SK-N-SH treated with all-trans-retinoic acid at 6 μM for 48 hours (cell line): Measurements from ENCODE around the gene BBS1.

Source experiments
- ATAC-seq: fragments of 200-7000 bp; cut with Tn5 transposase; 3 replicates; pipeline ENCODE4 v1.9.1; 2020; ENCODE audit warnings: mild to moderate bottlenecking, moderate library complexity
- ARNTL ChIP-seq: fragments of 450-650 bp; formaldehyde crosslinking; IDR thresholded peaks from 2 replicates; pipeline ENCODE4 v1.5.0; 2020; ENCODE audit warnings: low read depth, mild to moderate bottlenecking, moderate library complexity, borderline replicate concordance
- BACH2 ChIP-seq: fragments of 250-450 bp; sonication (Bioruptor Pico); IDR thresholded peaks from 2 replicates; pipeline ENCODE4 v1.9.0; 2021; ENCODE audit warnings: mild to moderate bottlenecking, borderline replicate concordance
- CREB5 ChIP-seq: fragments of 250-450 bp; sonication (Bioruptor Pico); IDR thresholded peaks from 2 replicates; pipeline ENCODE4 v1.5.1; 2020; ENCODE audit warnings: low read depth, mild to moderate bottlenecking, moderate library complexity
- CSDC2 ChIP-seq: fragments of 250-450 bp; sonication (Bioruptor Pico); IDR thresholded peaks from 2 replicates; pipeline ENCODE4 v1.5.0; 2020; ENCODE audit warnings: mild to moderate bottlenecking, moderate library complexity
- CSRNP3 ChIP-seq: fragments of 250-450 bp; sonication (Bioruptor Pico); IDR thresholded peaks from 2 replicates; pipeline ENCODE4 v1.5.1; 2021; ENCODE audit warnings: mild to moderate bottlenecking, moderate library complexity
- ESRRG ChIP-seq: fragments of 250-450 bp; sonication (Bioruptor Pico); IDR thresholded peaks from 2 replicates; pipeline ENCODE4 v1.6.1; 2021; ENCODE audit warnings: mild to moderate bottlenecking
- GLIS3 ChIP-seq: fragments of 250-450 bp; sonication (Bioruptor Pico); IDR thresholded peaks from 2 replicates; pipeline ENCODE4 v1.5.0; 2020; ENCODE audit warnings: mild to moderate bottlenecking, moderate library complexity
- ISL1 ChIP-seq: fragments of 250-450 bp; sonication (Bioruptor Pico); IDR thresholded peaks from 2 replicates; pipeline ENCODE4 v2.1.2; 2022; ENCODE audit warnings: mild to moderate bottlenecking, moderate library complexity
- OSR1 ChIP-seq: fragments of 250-450 bp; sonication (Bioruptor Pico); IDR thresholded peaks from 2 replicates; pipeline ENCODE4 v1.8.0; 2022; ENCODE audit warnings: moderate library complexity, mild to moderate bottlenecking, inconsistent platforms
- PATZ1 ChIP-seq: fragments of 250-450 bp; sonication (Bioruptor Pico); IDR thresholded peaks from 2 replicates; pipeline ENCODE4 v1.8.0; 2020; ENCODE audit warnings: mild to moderate bottlenecking, moderate library complexity, borderline replicate concordance
- POU6F1 ChIP-seq: fragments of 250-450 bp; sonication (Bioruptor Pico); IDR thresholded peaks from 2 replicates; pipeline ENCODE4 v1.8.0; 2021; ENCODE audit warnings: low read depth, mild to moderate bottlenecking, moderate library complexity, borderline replicate concordance
- PPARA ChIP-seq: fragments of 250-450 bp; sonication (Bioruptor Pico); IDR thresholded peaks from 2 replicates; pipeline ENCODE4 v1.5.0; 2020; ENCODE audit warnings: mild to moderate bottlenecking, borderline replicate concordance
- TCF4 ChIP-seq: fragments of 250-450 bp; sonication (Bioruptor Pico); IDR thresholded peaks from 2 replicates; pipeline ENCODE4 v1.8.0; 2021; ENCODE audit warnings: mild to moderate bottlenecking, moderate library complexity, borderline replicate concordance
- TOX ChIP-seq: fragments of 250-450 bp; sonication (Bioruptor Pico); IDR thresholded peaks from 2 replicates; pipeline ENCODE4 v1.8.0; 2021; ENCODE audit warnings: mild to moderate bottlenecking, moderate library complexity, borderline replicate concordance
- TSHZ2 ChIP-seq: fragments of 250-450 bp; sonication (Bioruptor Pico); IDR thresholded peaks from 2 replicates; pipeline ENCODE4 v1.5.0; 2020; ENCODE audit warnings: mild to moderate bottlenecking, moderate library complexity
- ZFP3 ChIP-seq: fragments of 250-450 bp; sonication (Bioruptor Pico); IDR thresholded peaks from 2 replicates; pipeline ENCODE4 v1.5.0; 2020; ENCODE audit warnings: mild to moderate bottlenecking, moderate library complexity
- ZNF565 ChIP-seq: fragments of 450-650 bp; formaldehyde crosslinking; conservative IDR thresholded peaks from 2 replicates; pipeline ENCODE4 v1.5.0; 2020; ENCODE audit warnings: low read depth, mild to moderate bottlenecking, moderate library complexity
- ZNF70 ChIP-seq: fragments of 450-650 bp; formaldehyde crosslinking; IDR thresholded peaks from 2 replicates; pipeline ENCODE4 v1.5.0; 2020; ENCODE audit warnings: mild to moderate bottlenecking, moderate library complexity
- ZNF8 ChIP-seq: fragments of 450-650 bp; formaldehyde crosslinking; IDR thresholded peaks from 2 replicates; pipeline ENCODE4 v1.5.0; 2020; ENCODE audit warnings: mild to moderate bottlenecking, moderate library complexity

The BBS1 gene

GRCh38 chr11:66469441-66469840 lies 41.0 kb upstream of the BBS1 start:
- TF ChIP-seq PPARA (CRISPR knock-in tag) (no peak), ESRRG (CRISPR knock-in tag) (no peak), ARNTL (CRISPR knock-in tag) (no peak), ZFP3 (CRISPR knock-in tag) (no peak), TCF4 (CRISPR knock-in tag) (no peak), ZNF565 (CRISPR knock-in tag) (no peak), CSRNP3 (CRISPR knock-in tag) (no peak), PATZ1 (no peak), TOX (CRISPR knock-in tag) (no peak), OSR1 (CRISPR knock-in tag) (no peak), ISL1 (CRISPR knock-in tag) (no peak), CSDC2 (CRISPR knock-in tag) (no peak)

GRCh38 chr11:66470015-66470414 lies 40.4 kb upstream of the BBS1 start:
- ATAC-seq = no peak
- TF ChIP-seq BACH2 (CRISPR knock-in tag) (no peak), CSRNP3 (CRISPR knock-in tag) (no peak), ZNF70 (CRISPR knock-in tag) (no peak), ZNF565 (CRISPR knock-in tag) (no peak), ZFP3 (CRISPR knock-in tag) (no peak), CSDC2 (CRISPR knock-in tag) (no peak), TSHZ2 (CRISPR knock-in tag) (no peak), POU6F1 (CRISPR knock-in tag) (no peak), CREB5 (no peak), ZNF8 (CRISPR knock-in tag) (no peak)

More at GRCh38 chr11:66469441-66469840, 41.0 kb upstream of the BBS1 start:
- ATAC-seq = no peak

- ATAC-seq = no peak
- no peak for TF ChIP-seq PPARA (CRISPR knock-in tag)
- no peak for TF ChIP-seq TCF4 (CRISPR knock-in tag)
- no peak for TF ChIP-seq GLIS3
- TF ChIP-seq ZNF565 (CRISPR knock-in tag) = no peak
- TF ChIP-seq TSHZ2 (CRISPR knock-in tag) = no peak
- TF ChIP-seq ESRRG (CRISPR knock-in tag) = no peak
- no peak for TF ChIP-seq TOX (CRISPR knock-in tag)
- no peak for TF ChIP-seq POU6F1 (CRISPR knock-in tag)
- no peak for TF ChIP-seq PATZ1
Measured at GRCh38 chr11:66471142-66471541, 39.3 kb upstream of the BBS1 start.
